Transverse colon (tissue), 4 donors: Measurements from ENCODE around the gene PRKCA.

Source experiments
- POLR2A ChIP-seq: fragments of 450-650 bp; IDR thresholded peaks from one replicate; pipeline ENCODE4 v1.6.1; 2016; ENCODE audit warnings: antibody characterized with exemption, mild to moderate bottlenecking, moderate library complexity
- POLR2AphosphoS5 ChIP-seq, 3 donors: sonication (generic); formaldehyde crosslinking; IDR thresholded peaks; one replicate each; pipeline ENCODE4 v1.6.1; 2016; ENCODE audit warnings: antibody characterized with exemption in 3 of 3
- TF ChIP-seq, protein P1 (sequence below), 5 experiments: fragments of 200-600 bp in 3 of 5; fragments of 450-650 bp in 2 of 5; sonication (generic) in 3 of 5; IDR thresholded peaks; 1 replicate in 2 of 5; 2 replicates in 3 of 5; pipeline ENCODE4 v1.5.1; 2016 to 2017; ENCODE audit warnings: antibody characterized with exemption in 5 of 5, inconsistent platforms in 3 of 5, mild to moderate bottlenecking in 2 of 5, moderate library complexity in 1 of 5

DNA sequence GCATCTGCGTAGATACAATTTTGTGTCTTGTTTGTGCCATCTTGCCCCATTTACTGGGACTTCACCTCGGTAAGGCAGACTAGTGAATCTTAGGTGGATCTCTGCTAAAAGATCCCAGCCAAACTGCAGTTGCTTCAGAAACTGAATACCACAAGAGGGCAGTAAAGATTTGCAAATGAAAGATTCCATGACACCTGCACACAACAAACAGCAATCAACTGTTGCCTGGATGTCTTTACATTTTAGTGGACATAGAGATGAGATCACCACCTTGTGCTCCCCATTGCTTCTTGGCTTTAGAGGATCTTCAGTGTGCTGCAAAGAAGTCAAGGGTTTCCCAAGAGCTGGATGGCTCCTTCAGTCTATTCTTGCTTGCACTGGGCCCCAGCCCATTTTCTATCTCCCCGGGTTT, 413.3 kb downstream of the PRKCA start:
- TF ChIP-seq, protein P1, sequence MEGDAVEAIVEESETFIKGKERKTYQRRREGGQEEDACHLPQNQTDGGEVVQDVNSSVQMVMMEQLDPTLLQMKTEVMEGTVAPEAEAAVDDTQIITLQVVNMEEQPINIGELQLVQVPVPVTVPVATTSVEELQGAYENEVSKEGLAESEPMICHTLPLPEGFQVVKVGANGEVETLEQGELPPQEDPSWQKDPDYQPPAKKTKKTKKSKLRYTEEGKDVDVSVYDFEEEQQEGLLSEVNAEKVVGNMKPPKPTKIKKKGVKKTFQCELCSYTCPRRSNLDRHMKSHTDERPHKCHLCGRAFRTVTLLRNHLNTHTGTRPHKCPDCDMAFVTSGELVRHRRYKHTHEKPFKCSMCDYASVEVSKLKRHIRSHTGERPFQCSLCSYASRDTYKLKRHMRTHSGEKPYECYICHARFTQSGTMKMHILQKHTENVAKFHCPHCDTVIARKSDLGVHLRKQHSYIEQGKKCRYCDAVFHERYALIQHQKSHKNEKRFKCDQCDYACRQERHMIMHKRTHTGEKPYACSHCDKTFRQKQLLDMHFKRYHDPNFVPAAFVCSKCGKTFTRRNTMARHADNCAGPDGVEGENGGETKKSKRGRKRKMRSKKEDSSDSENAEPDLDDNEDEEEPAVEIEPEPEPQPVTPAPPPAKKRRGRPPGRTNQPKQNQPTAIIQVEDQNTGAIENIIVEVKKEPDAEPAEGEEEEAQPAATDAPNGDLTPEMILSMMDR (IDR thresholded peaks at IDR 0.05) = peak; percentile 63 to 84 (median 70)
- TF ChIP-seq POLR2A (no peak), POLR2AphosphoS5 (IDR thresholded peaks at IDR 0.05) (peak in 2 of 3 donors; percentile 21 to 30)
